Mesenchymal stem cell (in vitro differentiated cells and primary cell): ENCODE measurements around the gene RALY.

Experiments
- DNase-seq: peaks from one replicate; pipeline ENCODE4 v3.0.0-alpha.2; 2013
- H2AFZ ChIP-seq: one replicate; pipeline ENCODE4 v1.6.1; 2013; ENCODE audit warnings: low read depth, mild to moderate bottlenecking, control low read depth, inconsistent platforms, low read length, moderate library complexity
- H2AK5ac ChIP-seq: 2 replicates; pipeline ENCODE4 v1.6.1; 2013; ENCODE audit warnings: low read length, moderate library complexity, mild to moderate bottlenecking, inconsistent platforms; ENCODE audit not compliant: severe bottlenecking
- H2BK120ac ChIP-seq: one replicate; pipeline ENCODE4 v1.6.1; 2013; ENCODE audit warnings: low read depth, mild to moderate bottlenecking, inconsistent platforms, low read length, moderate library complexity
- H2BK12ac ChIP-seq, 2 experiments: one replicate each; pipeline ENCODE4 v1.6.1; 2013; ENCODE audit warnings: inconsistent platforms in 2 of 2, low read length in 2 of 2, mild to moderate bottlenecking in 2 of 2, moderate library complexity in 2 of 2, control low read depth in 1 of 2
- H2BK15ac ChIP-seq: one replicate; pipeline ENCODE4 v1.6.1; 2013; ENCODE audit warnings: mild to moderate bottlenecking, low read depth, inconsistent platforms; ENCODE audit not compliant: poor library complexity, severe bottlenecking
- H2BK5ac ChIP-seq: 2 replicates; pipeline ENCODE4 v1.6.1; 2013; ENCODE audit warnings: low read depth, mild to moderate bottlenecking, low read length, control low read depth, inconsistent platforms; ENCODE audit not compliant: poor library complexity, severe bottlenecking
- H3K14ac ChIP-seq, 2 experiments: one replicate each; pipeline ENCODE4 v1.6.1; 2013; ENCODE audit warnings: inconsistent platforms in 2 of 2, low read length in 2 of 2, control low read depth in 1 of 2, mild to moderate bottlenecking in 1 of 2, moderate library complexity in 1 of 2
- H3K18ac ChIP-seq, 2 experiments: one replicate each; pipeline ENCODE4 v1.6.1; 2013; ENCODE audit warnings: inconsistent platforms in 2 of 2, low read length in 2 of 2, control low read depth in 1 of 2, low read depth in 1 of 2, mild to moderate bottlenecking in 1 of 2
- H3K23ac ChIP-seq, 2 experiments: one replicate each; pipeline ENCODE4 v1.6.1; 2013; ENCODE audit warnings: inconsistent platforms in 2 of 2, low read length in 2 of 2, mild to moderate bottlenecking in 2 of 2, moderate library complexity in 2 of 2, control low read depth in 1 of 2
- H3K27ac ChIP-seq: 2 replicates; pipeline ENCODE4 v1.5.1; 2013; ENCODE audit warnings: mild to moderate bottlenecking, moderate library complexity, low read length, control low read depth, inconsistent platforms; ENCODE audit not compliant: poor library complexity, severe bottlenecking
- H3K27me3 ChIP-seq, 2 experiments: 2 replicates each; pipeline versions ENCODE4 v1.6.1 to v1.7.0; 2013; ENCODE audit warnings: low read length in 2 of 2, mild to moderate bottlenecking in 2 of 2, moderate library complexity in 2 of 2, control low read depth in 1 of 2, inconsistent platforms in 1 of 2; ENCODE audit not compliant: control insufficient read depth in 1 of 2, insufficient read depth in 1 of 2
- H3K36me3 ChIP-seq, 2 experiments: 2 replicates each; pipeline versions ENCODE4 v1.6.1 to v1.7.0; 2013; ENCODE audit warnings: low read length in 2 of 2, control low read depth in 1 of 2, inconsistent platforms in 1 of 2, low read depth in 1 of 2, mild to moderate bottlenecking in 1 of 2; ENCODE audit not compliant: insufficient read depth in 2 of 2, control insufficient read depth in 1 of 2
- H3K4ac ChIP-seq, 2 experiments: one replicate each; pipeline ENCODE4 v1.6.1; 2013; ENCODE audit warnings: inconsistent platforms in 2 of 2, low read length in 2 of 2, mild to moderate bottlenecking in 2 of 2, moderate library complexity in 2 of 2, control low read depth in 1 of 2, low read depth in 1 of 2
- H3K4me1 ChIP-seq: 2 replicates; pipeline ENCODE4 v1.6.1; 2013; ENCODE audit warnings: low read depth, low read length, control low read depth; ENCODE audit not compliant: control insufficient read depth, insufficient read depth
- H3K4me2 ChIP-seq: 2 replicates; pipeline ENCODE4 v1.6.1; 2013; ENCODE audit warnings: low read length, mild to moderate bottlenecking, inconsistent platforms; ENCODE audit not compliant: poor library complexity, severe bottlenecking
- H3K4me3 ChIP-seq, 2 experiments: 2 replicates each; pipeline versions ENCODE4 v1.5.1 to v1.7.0; 2013; ENCODE audit warnings: low read length in 2 of 2, mild to moderate bottlenecking in 2 of 2, control low read depth in 1 of 2, low read depth in 1 of 2; ENCODE audit not compliant: insufficient read depth in 1 of 2
- H3K79me1 ChIP-seq: replicated peaks from 2 replicates; pipeline ENCODE4 v1.6.1; 2013; ENCODE audit warnings: mild to moderate bottlenecking, control low read depth, low read length, inconsistent platforms; ENCODE audit not compliant: poor library complexity, severe bottlenecking
- H3K9ac ChIP-seq: 2 replicates; pipeline ENCODE4 v1.7.0; 2013; ENCODE audit warnings: mild to moderate bottlenecking, low read length, moderate library complexity
- H3K9me3 ChIP-seq: 2 replicates; pipeline ENCODE4 v1.7.0; 2013; ENCODE audit warnings: mild to moderate bottlenecking, low read length; ENCODE audit not compliant: control insufficient read depth
- H4K8ac ChIP-seq: one replicate; pipeline ENCODE4 v1.6.1; 2013; ENCODE audit warnings: inconsistent platforms, mild to moderate bottlenecking, low read length, moderate library complexity
- H4K91ac ChIP-seq: one replicate; pipeline ENCODE4 v1.6.1; 2013; ENCODE audit warnings: mild to moderate bottlenecking, low read length, inconsistent platforms
- WGBS: methylation state at CpG from one replicate; pipeline ENCODE4 v1.1.7; 2013; ENCODE audit warnings: mixed read lengths; 5-methylcytosine and 5-hydroxymethylcytosine counted together

The RALY gene

DNA sequence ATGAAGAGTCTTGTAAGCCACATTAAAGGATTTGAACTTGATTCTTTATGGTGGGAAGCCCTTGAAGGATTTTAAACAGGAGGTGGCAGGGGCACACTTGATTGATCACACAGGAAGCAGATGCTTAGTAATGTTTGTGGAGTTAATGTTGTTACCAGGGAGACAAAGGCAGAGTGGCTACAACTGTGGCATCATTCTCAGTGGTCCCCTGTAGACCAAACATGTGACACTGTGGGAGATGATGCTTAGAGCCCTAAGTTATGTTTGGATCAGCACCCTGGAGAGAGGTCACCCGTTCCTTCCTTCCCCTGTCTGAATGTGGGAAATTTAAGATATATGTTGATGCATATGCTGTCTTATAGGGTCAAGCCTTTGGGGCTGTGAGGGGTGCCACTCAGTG, 65.1 kb downstream of the RALY start:
- no peaks in the 10 kb centered on the region for H3K9me3 ChIP-seq
- H3K14ac ChIP-seq, result no peak overlapping the region
- no peaks in the 10 kb centered on the region for H3K27me3 ChIP-seq
- H3K79me1 ChIP-seq, result peaks cover 44% of the 10 kb centered on the region
- H2BK12ac ChIP-seq, result no peak overlapping the region
- no peak overlapping the region for H3K9ac ChIP-seq
- H2BK5ac ChIP-seq, result no peak overlapping the region
- no peak overlapping the region for H3K4me2 ChIP-seq
- H3K23ac ChIP-seq, result no peak overlapping the region
- H2AFZ ChIP-seq, result no peak overlapping the region
- no peak overlapping the region for H3K27ac ChIP-seq
- no peak overlapping the region for H2AK5ac ChIP-seq
- no peak overlapping the region for H3K4ac ChIP-seq
- peaks cover 3 to 10% of the 10 kb centered on the region in 2 experiments for H3K36me3 ChIP-seq
- DNase-seq, result peak; percentile 58
- H4K8ac ChIP-seq, result no peak overlapping the region
- H2BK15ac ChIP-seq, result no peak overlapping the region
- no peaks in the 10 kb centered on the region for H3K4me1 ChIP-seq
- H2BK120ac ChIP-seq, result no peak overlapping the region
- no peak overlapping the region for H3K4me3 ChIP-seq
- WGBS, result 68% methylated on average over 1 of the region's 1 CpG
- H3K18ac ChIP-seq, result no peak overlapping the region
- no peak overlapping the region for H4K91ac ChIP-seq

DNA sequence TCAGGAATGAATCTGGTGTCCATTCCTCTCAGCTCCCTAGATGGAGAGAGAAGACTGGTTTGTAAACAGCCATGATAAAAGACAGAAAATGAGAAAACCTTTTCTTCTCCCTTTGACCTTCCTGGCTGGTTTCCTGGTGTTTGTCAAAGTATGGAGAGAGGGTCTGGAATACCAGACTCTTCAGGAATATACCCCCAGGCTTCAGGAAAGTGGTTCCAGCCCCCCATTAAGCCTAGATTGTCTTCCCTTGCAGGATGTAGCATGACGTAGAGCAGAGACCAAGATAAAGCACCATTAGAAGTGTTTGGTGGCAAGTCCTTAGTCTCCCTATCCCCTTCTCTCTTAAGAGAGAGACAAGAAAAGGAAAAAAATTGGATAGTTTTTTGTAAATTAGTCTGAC, 67.3 kb downstream of the RALY start:
- Histone ChIP-seq H2AK5ac (no peak overlapping the region), H2BK15ac (no peak overlapping the region), H2BK12ac (no peak overlapping the region), H3K14ac (no peak overlapping the region), H2AFZ (no peak overlapping the region), H3K4me1 (peaks cover 5% of the 10 kb centered on the region), H3K23ac (no peak overlapping the region), H3K36me3 (peaks cover 3 to 10% of the 10 kb centered on the region in 2 experiments), H3K79me1 (peaks cover 47% of the 10 kb centered on the region), H3K27ac (no peak overlapping the region), H3K4me2 (no peak overlapping the region), H4K91ac (no peak overlapping the region), H3K9me3 (no peaks in the 10 kb centered on the region), H3K4me3 (no peak overlapping the region), H4K8ac (no peak overlapping the region), H3K4ac (no peak overlapping the region), H3K27me3 (no peaks in the 10 kb centered on the region), H2BK5ac (no peak overlapping the region), H3K18ac (no peak overlapping the region), H2BK120ac (no peak overlapping the region), H3K9ac (no peak overlapping the region)
- 86% methylated on average over 1 of the region's 1 CpG for WGBS
- no peak for DNase-seq

DNA sequence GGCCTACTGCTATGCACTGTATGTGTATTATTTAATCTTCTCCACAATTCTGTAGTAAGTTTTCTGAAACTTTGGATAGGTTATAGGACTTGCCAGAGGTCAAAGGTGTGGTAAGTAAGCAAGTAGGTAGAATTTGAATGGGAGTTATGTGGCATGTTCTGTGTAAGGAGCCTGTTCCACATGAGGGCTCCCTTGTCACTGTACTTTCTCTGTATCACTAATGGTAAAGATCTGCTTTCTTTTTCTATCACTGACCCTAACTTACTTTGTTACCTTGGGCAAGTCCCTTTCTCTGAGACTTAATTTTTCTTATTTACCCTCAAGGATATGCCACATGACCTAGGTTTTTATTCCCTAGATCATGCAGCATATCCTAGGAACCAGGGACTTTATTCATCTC, 68.0 kb downstream of the RALY start:
- Histone ChIP-seq H3K14ac (no peak overlapping the region), H2BK5ac (no peak overlapping the region)
- no peak for DNase-seq

DNA sequence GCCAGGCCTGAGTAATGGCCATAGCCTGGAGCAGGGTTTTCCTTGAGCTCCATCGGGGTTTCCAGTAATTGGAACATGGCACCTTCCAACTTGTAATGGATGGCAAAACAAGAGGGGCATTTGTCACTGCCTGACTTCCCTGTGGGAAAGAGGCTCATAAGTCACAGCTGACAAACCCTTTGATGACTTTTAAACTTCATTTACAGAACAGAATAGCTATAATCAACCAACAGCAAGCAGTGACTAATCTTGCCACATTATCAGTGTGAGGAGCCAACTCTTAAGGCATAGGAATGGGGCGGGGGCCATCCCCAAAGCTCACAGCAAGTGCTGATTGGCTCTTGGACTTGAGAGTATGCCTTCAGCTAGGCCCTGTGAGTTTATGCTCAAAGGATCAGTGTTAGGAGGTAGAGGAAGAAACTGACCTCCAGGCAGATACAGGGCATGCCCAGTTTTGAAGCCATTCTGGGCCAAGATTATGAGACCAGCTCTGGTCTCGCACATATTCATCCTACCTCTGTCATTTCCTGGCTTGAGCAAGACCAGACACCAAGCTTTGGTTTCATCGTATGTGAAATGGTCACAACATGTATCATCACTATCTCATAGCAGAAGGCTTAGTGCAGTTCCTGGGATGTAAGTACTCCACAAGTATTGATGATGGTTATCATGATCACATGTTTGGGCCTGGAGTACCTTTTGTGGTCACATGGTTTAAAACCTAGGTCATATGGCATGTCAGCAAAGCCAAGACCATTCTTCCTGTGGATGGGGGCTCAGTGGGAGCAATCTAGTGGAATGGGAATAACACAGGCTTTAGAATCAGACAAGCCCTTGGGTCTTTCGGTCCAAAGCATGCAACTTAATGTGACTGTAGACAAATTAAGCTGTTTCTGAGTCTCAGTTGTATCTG, 69.1 kb downstream of the RALY start:
- peaks cover 57% of the 10 kb centered on the region for H3K79me1 ChIP-seq
- peaks cover 5% of the 10 kb centered on the region for H3K4me1 ChIP-seq
- no peak overlapping the region for H3K4me2 ChIP-seq
- no peak overlapping the region for H2AK5ac ChIP-seq
- H2AFZ ChIP-seq, result no peak overlapping the region
- peak; percentile 56 for DNase-seq
- H3K27ac ChIP-seq, result no peak overlapping the region
- no peak overlapping the region for H2BK12ac ChIP-seq
- no peak overlapping the region for H3K4ac ChIP-seq
- H3K4me3 ChIP-seq, result no peak overlapping the region
- no peaks in the 10 kb centered on the region for H3K9me3 ChIP-seq
- no peak overlapping the region for H3K14ac ChIP-seq
- no peak overlapping the region for H4K91ac ChIP-seq
- 91% methylated on average over 3 of the region's 5 CpGs for WGBS
- no peak overlapping the region for H3K18ac ChIP-seq
- H2BK15ac ChIP-seq, result no peak overlapping the region
- no peak overlapping the region for H3K23ac ChIP-seq
- H3K36me3 ChIP-seq, result peaks cover 3 to 10% of the 10 kb centered on the region in 2 experiments
- no peak overlapping the region for H4K8ac ChIP-seq
- peak overlapping the region; percentile 10 for H3K9ac ChIP-seq
- no peak overlapping the region for H2BK120ac ChIP-seq
- H3K27me3 ChIP-seq, result no peaks in the 10 kb centered on the region
- H2BK5ac ChIP-seq, result no peak overlapping the region

More for the DNA sequence above, 68.0 kb downstream of the RALY start:
- no peak overlapping the region for H2BK15ac ChIP-seq
- H3K4me2 ChIP-seq, result no peak overlapping the region
- H3K36me3 ChIP-seq, result peaks cover 3 to 10% of the 10 kb centered on the region in 2 experiments
- no peak overlapping the region for H4K8ac ChIP-seq
- H3K9me3 ChIP-seq, result no peaks in the 10 kb centered on the region
- no peak overlapping the region for H2AFZ ChIP-seq
- no peak overlapping the region for H3K4me3 ChIP-seq
- H3K23ac ChIP-seq, result no peak overlapping the region
- H3K27me3 ChIP-seq, result no peaks in the 10 kb centered on the region
- no peak overlapping the region for H4K91ac ChIP-seq
- H3K27ac ChIP-seq, result no peak overlapping the region
- peaks cover 5% of the 10 kb centered on the region for H3K4me1 ChIP-seq
- H3K9ac ChIP-seq, result no peak overlapping the region
- H2BK120ac ChIP-seq, result no peak overlapping the region
- H2AK5ac ChIP-seq, result no peak overlapping the region
- no peak overlapping the region for H3K4ac ChIP-seq
- no peak overlapping the region for H3K18ac ChIP-seq
- H2BK12ac ChIP-seq, result no peak overlapping the region
- peaks cover 51% of the 10 kb centered on the region for H3K79me1 ChIP-seq
